GM12891 (cell line): ENCODE data around the gene PTPN22.
"Not testable (repeated sequence)": the region's sequence is repeated elsewhere in the genome, so short reads cannot be mapped to it uniquely, and the experiment has no call there.

ENCODE experiments used
- DNase-seq: peaks from one replicate; pipeline ENCODE4 v3.0.0; 2011; ENCODE audit warnings: low spot score; ENCODE audit not compliant: insufficient read length
- FAIRE-seq: peaks from 2 replicates; lab custom pipeline; 2011; peaks lifted over from hg19 to GRCh38; lab: Jason Lieb, UNC
- PAX5 ChIP-seq: IDR thresholded peaks from 2 replicates; pipeline ENCODE4 v1.6.1; 2011; ENCODE audit warnings: low read length, moderate library complexity, mild to moderate bottlenecking; ENCODE audit not compliant: insufficient read depth, severe bottlenecking
- POLR2A ChIP-seq: IDR thresholded peaks from 2 replicates; pipeline ENCODE4 v1.6.1; 2011; ENCODE audit warnings: low read depth, low read length, control low read depth
- POLR2AphosphoS5 ChIP-seq: IDR thresholded peaks from 2 replicates; pipeline ENCODE4 v1.6.1; 2011; ENCODE audit warnings: low read depth, low read length, control low read depth
- POU2F2 ChIP-seq: IDR thresholded peaks from 2 replicates; pipeline ENCODE4 v1.6.1; 2011; ENCODE audit warnings: low read depth, mild to moderate bottlenecking, control low read depth, low read length, moderate library complexity
- SPI1 ChIP-seq: IDR thresholded peaks from 2 replicates; pipeline ENCODE4 v1.6.1; 2011; ENCODE audit warnings: low read depth, low read length, control low read depth
- TAF1 ChIP-seq: IDR thresholded peaks from 2 replicates; pipeline ENCODE4 v1.6.1; 2011; ENCODE audit warnings: low read depth, low read length, control low read depth

Gene PTPN22

GRCh38 chr1:113854234-113854633 is 17.3 kb downstream of the PTPN22 start:
- DNase-seq, result no peak
- TF ChIP-seq POU2F2, result no peak
- TF ChIP-seq POLR2AphosphoS5, result no peak
- no peak for TF ChIP-seq POLR2A
- TF ChIP-seq SPI1, result no peak
- TF ChIP-seq TAF1, result no peak
- TF ChIP-seq PAX5, result no peak
- FAIRE-seq, result no peak

DNA sequence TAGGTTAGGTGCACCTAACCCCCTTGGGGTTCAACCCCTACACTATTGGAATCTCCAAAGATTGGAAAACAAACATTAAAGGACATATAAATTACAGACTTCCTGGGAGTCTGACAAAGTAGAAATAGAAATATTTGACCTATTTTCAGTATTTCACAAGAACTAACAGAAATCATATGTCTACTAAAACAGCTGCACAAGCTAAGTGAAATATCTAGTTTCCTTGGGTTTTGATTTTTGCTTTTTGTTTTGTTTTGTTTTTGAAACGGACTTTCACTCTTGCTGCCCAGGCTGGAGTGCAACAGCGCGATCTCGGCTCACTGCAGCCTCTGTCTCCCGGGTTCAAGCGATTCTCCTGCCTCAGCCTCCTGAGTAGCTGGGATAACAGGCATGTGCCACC is 18.8 kb downstream of the PTPN22 start:
- not testable (repeated sequence) for FAIRE-seq, DNase-seq

DNA sequence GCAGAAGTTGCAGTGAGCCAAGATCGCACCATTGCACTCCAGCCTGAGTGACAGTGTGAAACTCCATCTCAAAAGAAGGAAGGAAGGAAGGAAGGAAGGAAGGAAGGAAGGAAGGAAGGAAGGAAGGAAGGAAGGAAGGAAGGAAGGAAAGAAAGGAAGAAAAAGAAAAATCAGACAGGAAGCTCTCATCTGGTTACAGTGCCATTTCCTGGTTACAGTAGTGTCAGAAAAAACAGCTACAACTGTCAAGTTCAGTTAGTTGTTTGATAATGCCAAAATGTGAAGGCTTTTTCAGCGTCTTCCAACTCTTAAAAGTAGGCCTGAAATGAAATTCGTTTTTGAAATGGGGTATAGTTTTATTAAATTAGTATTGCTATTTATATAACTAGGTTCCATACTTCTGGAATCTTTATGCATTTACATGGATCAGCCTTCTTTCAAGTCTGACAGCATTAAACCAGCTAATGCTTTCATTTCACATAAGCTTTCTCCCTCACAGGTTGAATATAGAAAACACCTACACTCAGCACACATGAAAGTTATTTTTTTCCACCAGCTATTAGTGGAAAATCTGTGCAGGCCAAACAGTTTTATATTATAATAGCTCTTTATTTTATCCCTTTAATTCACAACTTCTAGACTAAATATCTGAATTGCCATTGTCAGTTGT is 21.2 kb downstream of the PTPN22 start:
- TF ChIP-seq TAF1 (no peak), POLR2A (no peak), SPI1 (no peak), POLR2AphosphoS5 (no peak)
- FAIRE-seq, result no peak
- no peak for DNase-seq

- no peak for TF ChIP-seq POU2F2
- TF ChIP-seq SPI1, result no peak
- TF ChIP-seq POLR2A, result no peak
- TF ChIP-seq TAF1, result no peak
- TF ChIP-seq POLR2AphosphoS5, result no peak
- TF ChIP-seq PAX5, result no peak
- FAIRE-seq (no peak), DNase-seq (no peak)
These were observed 22.4 kb downstream of the PTPN22 start for GRCh38 chr1:113849072-113849471.

- no peak for DNase-seq
- FAIRE-seq, result no peak
- TF ChIP-seq POLR2AphosphoS5 (no peak), TAF1 (no peak), SPI1 (no peak), POU2F2 (no peak), POLR2A (no peak)
These were observed 25.0 kb downstream of the PTPN22 start for GRCh38 chr1:113846391-113847035.

- FAIRE-seq, result no peak
These were observed 35.0 kb downstream of the PTPN22 start for GRCh38 chr1:113836534-113836933.

DNA sequence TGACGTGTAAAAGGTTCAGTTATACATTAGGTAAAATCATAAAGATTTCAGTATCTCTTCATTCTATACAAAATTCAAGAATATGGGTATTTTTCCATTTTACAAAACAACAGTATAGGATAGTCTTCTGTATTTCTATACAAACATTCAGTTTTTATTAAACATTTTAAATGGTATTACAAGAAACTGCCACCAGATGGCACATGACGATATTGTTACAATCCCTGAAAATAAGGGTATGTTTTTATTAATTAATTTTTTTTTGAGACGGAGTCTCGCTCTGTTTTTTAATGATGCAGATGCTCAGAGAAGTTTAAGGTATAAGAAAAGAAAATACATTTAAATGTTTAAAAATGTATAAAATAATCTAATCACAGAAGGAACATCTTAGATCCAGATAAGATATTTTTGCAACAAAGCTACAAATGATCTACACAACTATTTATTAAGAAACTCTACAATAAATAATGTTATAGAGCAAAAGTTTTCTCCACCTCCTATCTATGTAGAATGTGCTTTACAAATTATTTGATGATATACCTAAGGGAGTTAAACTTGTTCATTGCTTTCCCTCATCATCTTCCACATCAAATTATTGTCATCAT is 35.7 kb downstream of the PTPN22 start:
- no peak for TF ChIP-seq POLR2AphosphoS5
- TF ChIP-seq POLR2A, result no peak
- no peak for TF ChIP-seq TAF1
- TF ChIP-seq SPI1, result no peak
- no peak for TF ChIP-seq POU2F2
- no peak for TF ChIP-seq PAX5
- DNase-seq (no peak), FAIRE-seq (no peak)

More at GRCh38 chr1:113836534-113836933, 35.0 kb downstream of the PTPN22 start:
- DNase-seq, result no peak
- TF ChIP-seq POLR2A (no peak), TAF1 (no peak), POU2F2 (no peak), POLR2AphosphoS5 (no peak), SPI1 (no peak), PAX5 (no peak)

GRCh38 chr1:113834716-113835115 is 36.8 kb downstream of the PTPN22 start:
- TF ChIP-seq POLR2AphosphoS5 (no peak), PAX5 (no peak), TAF1 (no peak), SPI1 (no peak), POLR2A (no peak)
- FAIRE-seq (no peak), DNase-seq (no peak)

DNA sequence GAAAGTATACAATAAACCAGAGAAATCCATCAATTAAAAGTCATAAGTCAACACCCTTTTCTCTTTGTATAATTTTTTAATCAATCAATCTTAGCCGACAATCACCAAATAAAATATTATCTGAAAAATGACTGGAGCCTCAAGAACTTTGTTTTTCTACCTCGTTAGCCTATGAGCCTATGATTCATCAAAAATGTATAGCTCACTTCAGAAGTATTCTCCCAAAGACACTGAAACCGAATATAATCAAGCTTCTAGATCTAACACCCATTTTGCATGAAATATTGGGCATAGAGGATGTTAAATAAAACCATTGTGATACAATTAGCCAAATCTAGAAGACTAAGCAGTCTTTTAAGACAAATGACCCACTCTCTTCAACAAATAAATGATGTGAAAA is 41.5 kb downstream of the PTPN22 start:
- no peak for FAIRE-seq
- no peak for DNase-seq
- TF ChIP-seq SPI1 (no peak), POLR2AphosphoS5 (no peak), PAX5 (no peak), POLR2A (no peak), TAF1 (no peak), POU2F2 (no peak)

- no peak for DNase-seq
- no peak for TF ChIP-seq POLR2A
- TF ChIP-seq POU2F2, result no peak
- no peak for TF ChIP-seq POLR2AphosphoS5
- TF ChIP-seq TAF1, result no peak
- TF ChIP-seq PAX5, result no peak
- TF ChIP-seq SPI1, result no peak
- FAIRE-seq, result peak; percentile 28
These were observed 49.6 kb downstream of the PTPN22 start for GRCh38 chr1:113821916-113822315.
